Tibial nerve (tissue), 4 donors: ENCODE data around the gene IER2. TPM values are rescaled to one million over a fixed set of nuclear protein-coding genes. Genes with fewer than 3 reads are reported as not detected.

Source experiments
- DNase-seq, 2 donors: peaks; one replicate each; pipeline ENCODE4 v3.0.0-alpha.2; 2019; ENCODE audit warnings: low spot score in 2 of 2
- H3K27ac ChIP-seq, 4 donors: fragments of 200-600 bp; sonication (generic) in 3 of 4; one replicate each; pipeline ENCODE4 v1.5.1; 2017 to 2019; ENCODE audit warnings: mild to moderate bottlenecking in 1 of 4
- H3K27me3 ChIP-seq, 2 donors: fragments of 200-600 bp; sonication (generic) in 1 of 2; one replicate each; pipeline versions ENCODE4 v1.5.1 to v1.6.0; 2017 to 2019
- H3K36me3 ChIP-seq, 3 donors: fragments of 200-600 bp; sonication (generic); one replicate each; pipeline ENCODE4 v1.5.1; 2018 to 2019
- H3K4me1 ChIP-seq, 4 donors: fragments of 200-600 bp; sonication (generic) in 3 of 4; one replicate each; pipeline ENCODE4 v1.5.1; 2017 to 2019
- H3K4me3 ChIP-seq, 4 donors: fragments of 200-600 bp; sonication (generic) in 3 of 4; one replicate each; pipeline ENCODE4 v1.5.1; 2017 to 2019; ENCODE audit warnings: mild to moderate bottlenecking in 1 of 4, moderate library complexity in 1 of 4
- H3K9me3 ChIP-seq, 4 donors: fragments of 200-600 bp; sonication (generic) in 3 of 4; one replicate each; pipeline ENCODE4 v1.5.1; 2017 to 2019
- EP300 ChIP-seq, 2 donors: sonication (generic); formaldehyde crosslinking; IDR thresholded peaks; one replicate each; pipeline ENCODE4 v1.6.1; 2017; ENCODE audit warnings: antibody characterized with exemption in 2 of 2, mild to moderate bottlenecking in 1 of 2
- POLR2A ChIP-seq, 2 donors: fragments of 450-650 bp; IDR thresholded peaks; one replicate each; pipeline ENCODE4 v1.6.1; 2017; ENCODE audit warnings: antibody characterized with exemption in 2 of 2, mild to moderate bottlenecking in 2 of 2, moderate library complexity in 2 of 2
- WGBS, 2 donors: methylation state at CpG; one replicate each; pipeline ENCODE4 v1.1.5; 2018; 5-methylcytosine and 5-hydroxymethylcytosine counted together
- total RNA-seq, 4 donors: library from RNA; depleted of rRNA; stranded (reverse); fragments of >200 nt; gene quantifications; one replicate each; pipeline ENCODE4 v1.1.0, GENCODE V29; 2016
- TF ChIP-seq, protein P1 (sequence below), 5 experiments: fragments of 200-600 bp in 3 of 5; fragments of 450-650 bp in 2 of 5; sonication (generic) in 3 of 5; IDR thresholded peaks; one replicate each; pipeline ENCODE4 v1.5.1; 2016 to 2019; ENCODE audit warnings: antibody characterized with exemption in 5 of 5, mild to moderate bottlenecking in 3 of 5, moderate library complexity in 2 of 5

The IER2 gene
- total RNA-seq, 4 donors from 2014 or later, result 37.3 to 77.4 (median 58.3) TPM

DNA sequence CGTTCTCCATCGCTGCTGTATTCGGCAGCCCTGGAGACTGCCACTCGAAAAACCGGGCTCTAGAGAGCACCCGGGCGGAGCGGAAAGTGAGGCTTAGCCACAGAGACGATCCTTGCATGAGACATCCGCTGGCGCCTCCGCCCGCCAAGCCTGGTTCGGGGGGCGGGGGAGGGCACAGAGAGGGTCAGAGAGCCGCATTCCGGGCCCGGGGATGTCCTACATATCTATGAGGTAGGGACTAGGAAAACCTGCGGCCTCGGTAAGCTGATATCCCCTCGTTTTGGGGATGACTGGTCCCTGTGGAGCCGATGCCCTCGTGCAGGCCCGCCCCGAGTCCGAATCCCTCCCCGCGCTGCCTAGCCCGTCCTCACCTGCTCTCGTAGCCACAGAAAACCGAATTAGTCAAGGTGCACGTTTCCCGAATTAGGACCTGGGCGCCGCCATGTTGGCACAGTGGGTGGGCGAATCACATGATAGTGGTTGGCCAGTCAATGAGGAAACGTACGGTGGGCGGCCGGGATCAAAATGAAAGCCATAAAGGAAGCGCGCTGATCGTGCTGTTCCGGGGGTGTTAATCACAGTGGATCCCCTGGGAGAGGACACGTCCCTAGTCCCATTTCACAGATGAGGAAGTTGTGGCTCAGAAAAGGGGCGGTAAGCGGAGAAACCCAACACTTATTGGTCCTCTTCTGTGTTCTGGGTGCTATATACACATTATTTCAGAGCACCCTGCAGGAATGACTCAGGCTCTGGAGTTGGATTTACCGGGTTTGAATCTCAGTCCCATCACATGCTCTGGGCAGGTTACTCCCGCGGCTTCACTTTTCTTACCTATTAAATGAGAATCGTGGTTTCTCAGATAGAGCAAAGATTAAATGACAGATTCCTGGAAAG lies 33.7 kb upstream of the IER2 start, which contains the start of gene TRMT1:
TSS of gene TRMT1 (minus strand) at position 459 of the 894 bp plus-strand sequence. CDS start at position 118, 341 bp downstream.
- DNase-seq, result peak; percentile 88 to 98
- Histone ChIP-seq H3K4me1 (peaks cover 0 to 58% (median 26%) of the 10 kb centered on the region in 4 donors), H3K27me3 (no peaks in the 10 kb centered on the region), H3K36me3 (peaks cover 0 to 37% (median 5%) of the 10 kb centered on the region in 3 donors), H3K4me3 (peak within 1 kb of the TSS; percentile 80 to 99 (median 88)), H3K27ac (peak within 1 kb of the TSS in 3 of 4 donors; percentile 61 to 77 (median 71)), H3K9me3 (no peaks in the 10 kb centered on the region)
- WGBS, 2 donors, result 1% methylated on average over 38 to 47 of the region's 51 CpGs
- peak in 1 of 2 donors; percentile 22 for TF ChIP-seq POLR2A (IDR thresholded peaks at IDR 0.05)
- peak; percentile 50 to 96 for TF ChIP-seq EP300 (IDR thresholded peaks at IDR 0.05)
- TF ChIP-seq, protein P1, sequence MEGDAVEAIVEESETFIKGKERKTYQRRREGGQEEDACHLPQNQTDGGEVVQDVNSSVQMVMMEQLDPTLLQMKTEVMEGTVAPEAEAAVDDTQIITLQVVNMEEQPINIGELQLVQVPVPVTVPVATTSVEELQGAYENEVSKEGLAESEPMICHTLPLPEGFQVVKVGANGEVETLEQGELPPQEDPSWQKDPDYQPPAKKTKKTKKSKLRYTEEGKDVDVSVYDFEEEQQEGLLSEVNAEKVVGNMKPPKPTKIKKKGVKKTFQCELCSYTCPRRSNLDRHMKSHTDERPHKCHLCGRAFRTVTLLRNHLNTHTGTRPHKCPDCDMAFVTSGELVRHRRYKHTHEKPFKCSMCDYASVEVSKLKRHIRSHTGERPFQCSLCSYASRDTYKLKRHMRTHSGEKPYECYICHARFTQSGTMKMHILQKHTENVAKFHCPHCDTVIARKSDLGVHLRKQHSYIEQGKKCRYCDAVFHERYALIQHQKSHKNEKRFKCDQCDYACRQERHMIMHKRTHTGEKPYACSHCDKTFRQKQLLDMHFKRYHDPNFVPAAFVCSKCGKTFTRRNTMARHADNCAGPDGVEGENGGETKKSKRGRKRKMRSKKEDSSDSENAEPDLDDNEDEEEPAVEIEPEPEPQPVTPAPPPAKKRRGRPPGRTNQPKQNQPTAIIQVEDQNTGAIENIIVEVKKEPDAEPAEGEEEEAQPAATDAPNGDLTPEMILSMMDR (IDR thresholded peaks at IDR 0.05), result peak in 1 of 5 experiments; percentile 48

DNA sequence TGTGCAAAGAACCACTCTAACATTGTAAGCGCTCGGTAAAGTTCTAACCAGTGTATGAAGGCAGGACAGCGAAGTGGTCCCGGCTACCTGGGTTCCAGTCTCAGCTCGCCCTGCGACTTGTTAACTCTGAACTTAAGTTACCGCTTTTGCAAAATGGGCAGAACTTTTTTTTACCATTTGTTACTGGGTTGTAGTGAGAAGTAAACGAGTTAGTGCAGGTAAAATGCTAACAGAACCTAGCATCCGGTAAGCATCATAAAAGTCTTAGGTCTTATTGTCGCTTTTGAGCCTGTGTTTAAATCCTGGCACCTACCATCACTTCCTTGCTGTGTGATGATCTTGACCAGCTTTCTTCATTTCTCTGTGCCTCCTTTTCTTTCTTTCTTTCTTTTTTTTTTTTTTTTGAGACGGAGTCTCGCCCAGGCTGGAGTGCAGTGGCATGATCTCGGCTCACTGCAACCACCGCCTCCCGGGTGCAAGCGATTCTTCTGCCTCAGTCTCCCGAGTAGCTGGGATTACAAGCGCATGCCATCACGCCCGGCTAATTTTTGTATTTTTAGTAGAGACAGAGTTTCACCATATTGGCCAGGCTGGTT lies 32.9 kb upstream of the IER2 start:
- DNase-seq, result no peak
- H3K4me1 ChIP-seq, result peaks cover 0 to 66% (median 26%) of the 10 kb centered on the region in 4 donors
- peak overlapping the region in 3 of 4 donors; percentile 61 to 77 (median 71) for H3K27ac ChIP-seq

DNA sequence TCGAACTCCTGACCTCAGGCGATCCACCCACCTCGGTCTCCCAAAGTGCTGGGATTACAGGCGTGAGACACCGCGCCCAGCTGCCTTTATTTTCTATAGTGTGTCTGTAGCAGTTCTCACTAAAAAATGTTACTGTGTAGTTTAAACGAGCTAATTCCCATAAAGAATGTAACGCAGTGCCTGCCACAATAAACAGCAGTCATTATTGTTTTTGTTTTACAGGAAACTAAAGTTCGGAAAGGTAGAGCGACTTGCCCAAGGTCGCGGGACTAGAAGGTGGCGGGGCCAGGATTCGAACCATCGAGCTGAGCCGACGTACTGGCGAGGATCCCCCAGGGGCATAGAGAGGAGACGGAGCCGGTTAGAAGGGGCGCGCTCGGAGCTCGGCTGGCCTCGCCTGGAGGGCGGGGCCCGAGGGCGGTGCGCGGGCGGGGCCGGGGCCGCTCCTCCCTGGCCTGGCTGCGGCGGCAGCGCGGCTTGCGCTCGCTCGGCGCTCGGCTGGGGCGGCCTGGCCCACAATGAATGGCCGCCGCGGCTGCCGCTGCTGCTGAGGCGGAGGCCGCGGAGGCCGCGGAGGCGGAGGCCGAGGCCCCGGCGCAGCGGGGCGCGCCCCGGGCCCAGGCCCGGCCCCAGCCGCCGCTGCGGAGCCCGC lies 32.3 kb upstream of the IER2 start, which contains the start of gene NACC1:
TSS of gene NACC1 (plus strand) at position 493 of the 652 bp plus-strand sequence. CDS start 16,944 bp downstream, outside the sequence.
- Histone ChIP-seq H3K36me3 (peaks cover 0 to 28% (median 0%) of the 10 kb centered on the region in 3 donors), H3K27ac (peak within 1 kb of the TSS in 3 of 4 donors; percentile 61 to 84 (median 77)), H3K4me3 (peak within 1 kb of the TSS; percentile 80 to 99 (median 92)), H3K9me3 (no peaks in the 10 kb centered on the region), H3K4me1 (peaks cover 0 to 70% (median 26%) of the 10 kb centered on the region in 4 donors), H3K27me3 (no peaks in the 10 kb centered on the region)
- TF ChIP-seq EP300 (IDR thresholded peaks at IDR 0.05), result peak in 1 of 2 donors; percentile 45
- TF ChIP-seq, protein P1 (IDR thresholded peaks at IDR 0.05), result peak in 1 of 5 experiments; percentile 26
- TF ChIP-seq POLR2A (IDR thresholded peaks at IDR 0.05), result no peak
- 5 to 10% methylated on average over 25 to 35 of the region's 65 CpGs for WGBS, 2 donors
- peak; percentile 71 for DNase-seq

More for the DNA sequence above, 32.9 kb upstream of the IER2 start:
- Histone ChIP-seq H3K27me3 (no peaks in the 10 kb centered on the region), H3K4me3 (peak overlapping the region; percentile 80 to 99 (median 88)), H3K9me3 (no peaks in the 10 kb centered on the region), H3K36me3 (peaks cover 0 to 35% (median 5%) of the 10 kb centered on the region in 3 donors)
- WGBS, 2 donors, result 16 to 19% methylated on average over 20 of the region's 20 CpGs
- TF ChIP-seq, protein P1 (IDR thresholded peaks at IDR 0.05), result no peak
- no peak for TF ChIP-seq EP300 (IDR thresholded peaks at IDR 0.05)
- TF ChIP-seq POLR2A (IDR thresholded peaks at IDR 0.05), result no peak

DNA sequence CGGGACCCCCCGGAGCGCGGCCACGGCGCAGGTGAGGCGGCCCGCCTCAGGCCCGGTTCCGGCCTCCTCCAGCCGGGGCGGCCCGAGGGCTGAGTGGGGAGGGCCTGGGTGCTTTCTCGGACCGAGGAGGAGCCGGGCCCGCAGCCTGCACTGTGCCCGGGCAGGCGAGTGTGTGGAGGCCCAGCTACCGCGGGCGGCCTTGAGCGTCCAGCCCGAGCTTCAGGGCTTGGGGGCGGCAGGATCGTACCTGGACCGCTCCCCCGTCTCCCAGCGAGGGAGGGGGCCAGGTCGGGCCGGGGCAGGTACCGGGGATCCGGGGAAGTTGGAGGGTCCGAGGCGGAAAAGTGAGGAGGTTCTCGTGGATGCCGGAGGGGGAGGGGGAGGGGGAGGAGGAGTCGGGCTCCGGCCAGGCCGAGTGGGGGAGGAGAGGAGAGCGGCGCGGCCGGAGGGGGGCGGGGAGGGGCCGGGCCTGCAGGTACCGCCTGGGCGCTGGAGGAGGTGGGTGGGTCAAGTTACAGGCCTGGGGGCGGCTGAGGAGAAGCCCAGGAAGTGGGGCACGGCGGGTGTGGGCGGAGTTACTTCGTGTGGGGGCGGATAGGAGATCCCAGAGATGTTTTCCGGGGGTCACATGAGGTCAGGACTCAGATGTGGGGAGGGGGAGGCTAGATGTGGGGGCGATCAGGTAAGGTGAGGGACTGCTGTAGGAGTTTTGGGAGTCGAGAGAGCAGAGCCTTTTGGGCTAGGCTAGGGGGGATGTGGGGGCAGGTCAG lies 31.6 kb upstream of the IER2 start:
- H3K27ac ChIP-seq, result peak overlapping the region in 3 of 4 donors; percentile 5 to 84 (median 75)
- no peak for DNase-seq
- whole genome bisulfite sequencing, 2 donors, result 1 to 3% methylated on average over 25 to 37 of the region's 57 CpGs

More for the DNA sequence above, 31.6 kb upstream of the IER2 start:
- H3K27me3 ChIP-seq, result no peaks in the 10 kb centered on the region
- peaks cover 0 to 70% (median 26%) of the 10 kb centered on the region in 4 donors for H3K4me1 ChIP-seq
- H3K4me3 ChIP-seq, result peak overlapping the region; percentile 56 to 99 (median 92)
- TF ChIP-seq EP300 (IDR thresholded peaks at IDR 0.05) (no peak), POLR2A (IDR thresholded peaks at IDR 0.05) (no peak)
- TF ChIP-seq, protein P1 (IDR thresholded peaks at IDR 0.05), result no peak
- peaks cover 0 to 21% (median 0%) of the 10 kb centered on the region in 3 donors for H3K36me3 ChIP-seq
- no peaks in the 10 kb centered on the region for H3K9me3 ChIP-seq
